Progenitor cell of endocrine pancreas (in vitro differentiated cells): ENCODE measurements around the gene IRS1. TPM values are rescaled to one million over a fixed set of nuclear protein-coding genes. Genes with fewer than 3 reads are reported as not detected.

ENCODE experiments used
- DNase-seq: peaks from one replicate; pipeline ENCODE4 v3.0.0; 2021; ENCODE audit warnings: low spot score; ENCODE audit not compliant: unreplicated experiment
- H3K27ac Mint-ChIP-seq: 2 replicates; pipeline ENCODE4 v1.8.0; 2021; ENCODE audit warnings: mild to moderate bottlenecking, moderate library complexity, mixed read lengths
- H3K27me3 Mint-ChIP-seq: 2 replicates; pipeline ENCODE4 v1.8.0; 2021; ENCODE audit warnings: mixed read lengths
- H3K36me3 Mint-ChIP-seq: 2 replicates; pipeline ENCODE4 v1.8.0; 2022; ENCODE audit warnings: mixed read lengths; ENCODE audit not compliant: insufficient read depth
- H3K4me1 Mint-ChIP-seq: 2 replicates; pipeline ENCODE4 v1.8.0; 2021; ENCODE audit warnings: low read depth, mixed read lengths
- H3K4me3 Mint-ChIP-seq: 2 replicates; pipeline ENCODE4 v1.8.0; 2021; ENCODE audit warnings: low read depth, mild to moderate bottlenecking, moderate library complexity, mixed read lengths
- H3K9me3 Mint-ChIP-seq: 2 replicates; pipeline ENCODE4 v1.8.0; 2021; ENCODE audit warnings: low read depth, mixed read lengths
- total RNA-seq: library from RNA; stranded (reverse); gene quantifications from 2 replicates; pipeline ENCODE4 v1.2.1, GENCODE V29; 2021
- TF ChIP-seq, protein P1 (sequence below): fragments of 200-600 bp; sonication (generic); IDR thresholded peaks from one replicate; pipeline ENCODE4 v1.5.0; 2021; ENCODE audit warnings: antibody characterized with exemption, mild to moderate bottlenecking; ENCODE audit not compliant: unreplicated experiment

IRS1 gene
- total RNA-seq, 1 donor from 2014 or later, result 17.1 TPM

DNA sequence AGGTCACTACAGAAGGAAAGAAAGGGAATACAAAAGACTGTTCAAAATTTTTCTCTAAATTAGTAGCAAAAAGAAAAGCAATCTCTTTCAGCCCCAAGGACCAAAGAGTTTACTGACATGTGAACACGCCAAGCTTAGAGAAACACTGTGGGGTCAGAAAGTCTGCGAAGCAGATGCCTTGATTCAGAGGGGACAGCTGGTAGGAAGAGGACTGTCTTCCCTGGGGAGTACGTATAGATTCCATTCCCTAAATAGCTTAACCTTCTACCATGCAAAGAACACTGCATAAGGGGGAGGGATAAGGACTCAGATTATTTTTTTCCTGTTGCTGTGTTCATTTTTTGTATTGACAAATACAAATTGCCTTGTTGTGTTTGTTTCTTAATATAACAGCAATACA lies 96.1 kb downstream of the IRS1 start:
- H3K4me3 Mint-ChIP-seq, result no peak overlapping the region
- H3K27me3 Mint-ChIP-seq, result no peaks in the 10 kb centered on the region
- peaks cover 14% of the 10 kb centered on the region for H3K4me1 Mint-ChIP-seq
- H3K36me3 Mint-ChIP-seq, result no peaks in the 10 kb centered on the region
- H3K27ac Mint-ChIP-seq, result peak overlapping the region; percentile 34
- H3K9me3 Mint-ChIP-seq, result no peaks in the 10 kb centered on the region
- TF ChIP-seq, protein P1, sequence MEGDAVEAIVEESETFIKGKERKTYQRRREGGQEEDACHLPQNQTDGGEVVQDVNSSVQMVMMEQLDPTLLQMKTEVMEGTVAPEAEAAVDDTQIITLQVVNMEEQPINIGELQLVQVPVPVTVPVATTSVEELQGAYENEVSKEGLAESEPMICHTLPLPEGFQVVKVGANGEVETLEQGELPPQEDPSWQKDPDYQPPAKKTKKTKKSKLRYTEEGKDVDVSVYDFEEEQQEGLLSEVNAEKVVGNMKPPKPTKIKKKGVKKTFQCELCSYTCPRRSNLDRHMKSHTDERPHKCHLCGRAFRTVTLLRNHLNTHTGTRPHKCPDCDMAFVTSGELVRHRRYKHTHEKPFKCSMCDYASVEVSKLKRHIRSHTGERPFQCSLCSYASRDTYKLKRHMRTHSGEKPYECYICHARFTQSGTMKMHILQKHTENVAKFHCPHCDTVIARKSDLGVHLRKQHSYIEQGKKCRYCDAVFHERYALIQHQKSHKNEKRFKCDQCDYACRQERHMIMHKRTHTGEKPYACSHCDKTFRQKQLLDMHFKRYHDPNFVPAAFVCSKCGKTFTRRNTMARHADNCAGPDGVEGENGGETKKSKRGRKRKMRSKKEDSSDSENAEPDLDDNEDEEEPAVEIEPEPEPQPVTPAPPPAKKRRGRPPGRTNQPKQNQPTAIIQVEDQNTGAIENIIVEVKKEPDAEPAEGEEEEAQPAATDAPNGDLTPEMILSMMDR, result no peak
- DNase-seq, result no peak

DNA sequence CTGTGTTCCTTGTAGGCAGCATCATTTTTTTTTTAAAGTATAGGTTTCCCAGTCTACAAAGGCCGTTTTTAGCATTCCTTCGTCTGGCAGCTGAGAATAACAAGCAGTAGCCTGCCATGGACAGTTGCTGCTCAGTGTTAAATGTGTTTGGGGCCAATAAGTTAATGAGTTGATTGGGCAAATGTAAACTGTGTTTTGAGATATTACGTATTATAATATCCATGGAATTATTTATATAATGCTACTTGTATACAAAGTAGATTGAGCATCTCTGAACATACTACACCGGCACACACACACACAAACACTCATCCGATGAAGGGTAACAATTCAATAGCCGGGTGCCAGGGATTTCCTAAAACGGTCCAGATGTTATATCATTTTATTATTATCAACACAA lies 97.2 kb downstream of the IRS1 start:
- Mint-ChIP-seq H3K4me1 (peaks cover 14% of the 10 kb centered on the region), H3K4me3 (no peak overlapping the region), H3K36me3 (no peaks in the 10 kb centered on the region), H3K9me3 (no peaks in the 10 kb centered on the region), H3K27ac (no peak overlapping the region), H3K27me3 (no peaks in the 10 kb centered on the region)
- no peak for DNase-seq
- TF ChIP-seq, protein P1, result no peak

DNA sequence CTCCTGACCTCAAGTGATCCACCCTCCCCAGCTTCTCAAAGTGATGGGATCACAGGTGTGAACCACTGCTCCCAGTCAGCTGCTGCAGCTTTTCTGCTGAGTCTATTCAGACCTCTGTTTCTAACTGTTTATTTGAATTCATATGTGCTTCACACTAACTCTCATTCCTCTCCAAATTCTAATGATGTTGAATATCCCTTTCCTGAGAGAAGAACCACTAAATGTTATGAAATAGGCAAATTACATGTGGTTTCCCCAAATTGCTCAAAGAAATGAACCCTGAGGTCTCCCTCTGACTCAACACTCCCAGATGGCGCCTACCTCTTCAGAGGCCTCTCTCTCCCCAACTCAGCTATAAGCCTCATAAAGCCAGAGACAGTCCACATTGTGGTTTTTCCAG lies 98.6 kb downstream of the IRS1 start:
- H3K27ac Mint-ChIP-seq, result no peak overlapping the region
- peaks cover 14% of the 10 kb centered on the region for H3K4me1 Mint-ChIP-seq
- H3K27me3 Mint-ChIP-seq, result no peaks in the 10 kb centered on the region
- no peak for DNase-seq
- no peaks in the 10 kb centered on the region for H3K9me3 Mint-ChIP-seq
- TF ChIP-seq, protein P1, result no peak
- no peak overlapping the region for H3K4me3 Mint-ChIP-seq
- no peaks in the 10 kb centered on the region for H3K36me3 Mint-ChIP-seq

DNA sequence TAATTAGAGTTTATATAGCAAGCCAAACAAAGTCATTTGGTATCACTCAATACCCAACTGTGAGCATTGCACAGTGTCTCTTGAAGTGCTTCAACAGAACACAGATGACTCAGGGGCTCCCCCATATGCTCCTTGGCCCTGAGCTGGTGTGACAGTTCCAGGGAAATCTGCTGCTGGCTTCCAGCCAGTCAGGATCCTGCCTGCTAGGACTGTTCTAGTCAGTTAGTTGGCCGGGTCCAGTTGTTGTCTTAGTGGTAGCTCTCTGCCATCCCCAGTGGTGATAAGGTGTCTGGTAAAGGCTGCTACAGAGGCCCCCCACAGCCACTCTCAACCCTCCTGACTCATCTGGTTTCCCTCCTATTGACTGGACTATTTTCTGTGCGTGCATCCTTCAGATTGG lies 100.3 kb downstream of the IRS1 start:
- no peak overlapping the region for H3K27ac Mint-ChIP-seq
- peaks cover 22% of the 10 kb centered on the region for H3K4me1 Mint-ChIP-seq

DNA sequence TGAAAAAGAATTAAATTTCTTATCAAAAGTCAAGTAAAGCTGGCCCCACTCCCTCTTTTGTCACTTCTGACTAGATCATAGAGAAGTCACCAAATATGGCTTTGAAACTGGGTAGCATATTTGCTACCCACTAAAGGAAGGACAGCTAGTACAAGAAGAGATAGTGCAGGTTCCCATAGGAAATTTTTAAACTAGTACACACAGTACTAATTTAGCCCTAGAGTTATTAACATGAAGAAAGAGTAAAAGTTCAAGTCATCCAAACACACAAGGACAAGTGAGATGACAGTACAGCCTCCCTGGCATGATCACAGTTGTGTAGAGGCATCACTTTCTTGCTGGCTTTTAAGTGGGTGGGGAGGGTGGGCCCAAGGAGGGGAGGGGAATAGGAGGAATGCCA lies 100.9 kb downstream of the IRS1 start:
- H3K4me3 Mint-ChIP-seq, result no peak overlapping the region
- no peak for DNase-seq
- H3K9me3 Mint-ChIP-seq, result no peaks in the 10 kb centered on the region
- H3K36me3 Mint-ChIP-seq, result no peaks in the 10 kb centered on the region
- peaks cover 25% of the 10 kb centered on the region for H3K4me1 Mint-ChIP-seq
- H3K27ac Mint-ChIP-seq, result no peak overlapping the region
- TF ChIP-seq, protein P1, result no peak
- H3K27me3 Mint-ChIP-seq, result no peaks in the 10 kb centered on the region

More for the DNA sequence above, 100.3 kb downstream of the IRS1 start:
- no peaks in the 10 kb centered on the region for H3K9me3 Mint-ChIP-seq
- DNase-seq, result no peak
- H3K27me3 Mint-ChIP-seq, result no peaks in the 10 kb centered on the region
- TF ChIP-seq, protein P1, result no peak
- H3K4me3 Mint-ChIP-seq, result no peak overlapping the region
- H3K36me3 Mint-ChIP-seq, result no peaks in the 10 kb centered on the region
